B cell (primary cell): ENCODE measurements around the gene PAQR5. TPM values are rescaled to one million over a fixed set of nuclear protein-coding genes. Genes with fewer than 3 reads are reported as not detected.
"Not testable (repeated sequence)": the region's sequence is repeated elsewhere in the genome, so short reads cannot be mapped to it uniquely, and the experiment has no call there.

ENCODE experiments used
- ATAC-seq: fragments of 200-7000 bp; cut with Tn5 transposase; one replicate; pipeline ENCODE4 v1.10.0; 2021; ENCODE audit warnings: low read depth, mild to moderate bottlenecking, moderate number of reproducible peaks, moderate library complexity
- CTCF ChIA-PET: fragments of 350-600 bp; sonication (Branson Sonifier 250); formaldehyde crosslinking; loops from one replicate; lab custom pipeline; 2021; ENCODE audit warnings: antibody characterized with exemption, inconsistent platforms; lab: Charles Lee
- POLR2A ChIA-PET: fragments of 350-600 bp; sonication (Branson Sonifier 250); formaldehyde crosslinking; loops from one replicate; lab custom pipeline; 2021; ENCODE audit warnings: antibody characterized with exemption; lab: Charles Lee
- DNase-seq: peaks from one replicate; pipeline ENCODE4 v3.0.0; 2013
- H2AFZ ChIP-seq: 2 replicates; pipeline ENCODE4 v1.6.1; 2012; ENCODE audit warnings: mild to moderate bottlenecking, low read depth, low read length; ENCODE audit not compliant: insufficient read depth, poor library complexity, severe bottlenecking
- H3K27ac ChIP-seq, 2 donors: 1 replicate in 1 of 2; 2 replicates in 1 of 2; pipeline ENCODE4 v1.5.1; 2012 to 2013; ENCODE audit warnings: low read length in 2 of 2, mild to moderate bottlenecking in 2 of 2, moderate library complexity in 1 of 2
- H3K27me3 ChIP-seq, 4 experiments: fragments of 200-600 bp in 1 of 4; sonication (generic) in 1 of 4; replicated peaks in 1 of 4; 1 replicate in 2 of 4; 2 replicates in 2 of 4; pipeline versions ENCODE4 v1.6.1 to v1.7.0; 2013 to 2016; ENCODE audit warnings: low read length in 3 of 4, mild to moderate bottlenecking in 2 of 4, mixed read lengths in 1 of 4, moderate library complexity in 1 of 4; ENCODE audit not compliant: insufficient read depth in 4 of 4, control insufficient read depth in 3 of 4; ENCODE audit errors: control extremely low read depth in 1 of 4
- H3K36me3 ChIP-seq, 2 experiments: replicated peaks in 1 of 2; 1 replicate in 1 of 2; 2 replicates in 1 of 2; pipeline versions ENCODE4 v1.6.1 to v1.7.1; 2013; ENCODE audit warnings: low read length in 1 of 2; ENCODE audit not compliant: insufficient read depth in 2 of 2, control insufficient read depth in 1 of 2; ENCODE audit errors: control extremely low read depth in 1 of 2, extremely low read depth in 1 of 2
- H3K4me1 ChIP-seq, 2 donors: fragments of 200-600 bp in 1 of 2; sonication (generic) in 1 of 2; 1 replicate in 1 of 2; 2 replicates in 1 of 2; pipeline versions ENCODE4 v1.5.1 to v1.6.1; 2013 to 2017; ENCODE audit warnings: low read length in 2 of 2; ENCODE audit not compliant: control insufficient read depth in 2 of 2, insufficient read depth in 2 of 2
- H3K4me2 ChIP-seq: replicated peaks from 2 replicates; pipeline ENCODE3; 2012; ENCODE audit warnings: mild to moderate bottlenecking, low read depth, low read length; ENCODE audit not compliant: poor library complexity, severe bottlenecking
- H3K4me3 ChIP-seq, 5 experiments: fragments of 200-600 bp in 1 of 5; sonication (generic) in 1 of 5; 1 replicate in 3 of 5; 2 replicates in 2 of 5; pipeline versions ENCODE4 v1.5.1 to v1.7.0; 2011 to 2016; ENCODE audit warnings: low read length in 4 of 5, mild to moderate bottlenecking in 4 of 5, low read depth in 2 of 5, control low read depth in 1 of 5, moderate library complexity in 1 of 5; ENCODE audit not compliant: insufficient read depth in 1 of 5; ENCODE audit errors: control extremely low read depth in 1 of 5, extremely low read depth in 1 of 5
- H3K79me2 ChIP-seq: fragments of 200-600 bp; sonication (generic); one replicate; pipeline ENCODE4 v1.6.0; 2016; ENCODE audit warnings: low read length; ENCODE audit not compliant: control insufficient read depth, insufficient read depth
- H3K9ac ChIP-seq: fragments of 200-600 bp; sonication (generic); 2 replicates; pipeline ENCODE4 v1.6.1; 2017; ENCODE audit warnings: mild to moderate bottlenecking, low read length, moderate library complexity
- H3K9me3 ChIP-seq, 3 donors: one replicate each; pipeline versions ENCODE4 v1.6.1 to v1.7.1; 2013; ENCODE audit warnings: low read length in 2 of 3; ENCODE audit not compliant: control insufficient read depth in 2 of 3, insufficient read depth in 1 of 3; ENCODE audit errors: control extremely low read depth in 1 of 3
- H4K20me1 ChIP-seq: 2 replicates; pipeline ENCODE4 v1.6.0; 2012; ENCODE audit warnings: mild to moderate bottlenecking, low read length; ENCODE audit not compliant: insufficient read depth, control insufficient read depth, poor library complexity, severe bottlenecking
- H3K27ac Mint-ChIP-seq: one replicate; pipeline ENCODE4 v1.8.0; 2021; ENCODE audit warnings: mixed read lengths
- H3K27me3 Mint-ChIP-seq: one replicate; pipeline ENCODE4 v1.8.0; 2021; ENCODE audit warnings: mixed read lengths
- H3K4me1 Mint-ChIP-seq: one replicate; pipeline ENCODE4 v1.8.0; 2021; ENCODE audit warnings: mixed read lengths
- H3K4me3 Mint-ChIP-seq: one replicate; pipeline ENCODE4 v1.8.0; 2021; ENCODE audit warnings: mixed read lengths
- H3K9me3 Mint-ChIP-seq: one replicate; pipeline ENCODE4 v1.8.0; 2022; ENCODE audit warnings: mixed read lengths; ENCODE audit not compliant: insufficient read depth
- EZH2 ChIP-seq: IDR thresholded peaks from 2 replicates; pipeline ENCODE4 v1.6.1; 2012; ENCODE audit warnings: borderline replicate concordance, low read depth, mild to moderate bottlenecking, moderate library complexity, low read length; ENCODE audit not compliant: insufficient read depth, poor library complexity, severe bottlenecking
- WGBS: methylation state at CpG from one replicate; pipeline ENCODE4 v1.1.5; 2013; ENCODE audit warnings: missing lambda C conversion rate; ENCODE audit not compliant: insufficient coverage; 5-methylcytosine and 5-hydroxymethylcytosine counted together
- intact Hi-C: fragments of 100-400 bp; cut with micrococcal nuclease; formaldehyde crosslinking; loops from one replicate; pipeline ENCODE4 v1.10.0; 2022
- polyA plus RNA-seq: library from polyadenylated mRNA; depleted of rRNA; stranded (reverse); fragments of >200 nt; gene quantifications from 2 replicates; pipeline ENCODE4 v1.2.3, GENCODE V29; 2012
- total RNA-seq, 2 donors: library from RNA; stranded (reverse); fragments of 120-200 nt in 1 of 2; gene quantifications; 1 replicate in 1 of 2; 2 replicates in 1 of 2; pipeline versions ENCODE4 v1.2.3 to v1.2.4, GENCODE V29; 2013 to 2022
- TF ChIP-seq, protein P1 (sequence below): fragments of 200-600 bp; IDR thresholded peaks from one replicate; pipeline ENCODE4 v1.8.0; 2022; ENCODE audit warnings: antibody characterized with exemption, mild to moderate bottlenecking

The PAQR5 gene
- total and polyA plus RNA-seq, 2 donors (not counting 1 experiment from before 2014, with no cell fraction given) = not detected

- intact Hi-C loops, H3K79me2 ChIP-seq, H3K27ac ChIP-seq, H3K27me3 Mint-ChIP-seq, H3K4me1 ChIP-seq, H3K4me3 ChIP-seq, DNase-seq, H3K9ac ChIP-seq, POLR2A ChIA-PET, H3K36me3 ChIP-seq, H3K4me3 Mint-ChIP-seq, H3K27ac Mint-ChIP-seq, ATAC-seq, H3K9me3 ChIP-seq, H3K27me3 ChIP-seq, H3K4me2 ChIP-seq, H3K9me3 Mint-ChIP-seq, H3K4me1 Mint-ChIP-seq, H4K20me1 ChIP-seq, H2AFZ ChIP-seq: not testable (repeated sequence)
- CTCF ChIA-PET = interaction anchor here (1.3 kb wide), 1 partner anchor 10 kb away, joined by 3 read pairs; no protein-coding TSS in a partner anchor
- 95% methylated on average over 5 of the region's 18 CpGs for WGBS
These were observed 85.4 kb downstream of the PAQR5 start for GRCh38 chr15:69384066-69384465.

DNA sequence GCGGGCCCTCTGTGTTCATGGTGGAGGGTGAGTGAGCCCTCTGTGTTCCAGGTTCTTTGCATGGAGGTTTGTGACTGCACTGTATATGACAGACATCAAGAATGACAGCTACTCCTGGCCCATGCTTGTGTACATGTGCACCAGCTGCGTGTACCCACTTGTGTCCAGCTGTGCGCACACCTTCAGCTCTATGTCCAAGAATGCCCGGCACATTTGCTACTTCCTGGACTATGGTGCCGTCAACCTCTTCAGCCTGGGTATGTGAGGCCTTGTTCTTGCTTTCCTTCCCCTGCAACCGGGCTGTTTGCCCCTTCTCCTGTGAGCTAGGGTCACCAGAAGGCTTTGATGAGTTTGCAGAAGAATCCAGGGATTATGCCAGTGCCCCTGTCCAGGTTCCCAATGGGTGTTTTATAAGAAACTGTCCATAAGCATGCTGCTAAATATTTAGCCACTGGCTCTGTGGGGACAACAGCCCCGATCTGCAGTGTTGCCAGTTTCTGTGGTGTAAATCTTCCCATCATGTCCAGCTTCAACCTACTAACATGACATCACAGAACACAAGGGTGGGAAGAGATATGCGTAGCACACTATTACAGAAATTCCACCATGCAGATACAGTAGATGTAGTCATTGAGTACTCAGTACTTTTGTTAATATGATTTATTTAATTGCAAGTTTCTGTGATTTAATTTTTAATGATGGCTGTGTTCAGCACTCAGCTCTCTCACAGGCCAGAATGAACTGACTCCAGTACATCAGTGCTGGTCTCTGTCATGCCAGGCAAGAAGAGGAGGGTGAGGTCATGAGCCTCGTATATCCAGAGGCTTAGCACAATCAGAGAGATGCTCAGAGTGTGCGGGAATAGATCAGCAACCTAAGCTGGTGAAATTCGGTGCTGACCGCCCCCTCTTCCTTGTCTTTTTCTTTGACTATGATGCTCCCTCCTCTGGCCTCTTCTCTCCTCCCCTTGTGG is 86.2 kb downstream of the PAQR5 start:
- no peak overlapping the region for H3K9ac ChIP-seq
- POLR2A ChIA-PET = no interaction called here
- H3K4me1 ChIP-seq = no peaks in the 10 kb centered on the region
- no peak overlapping the region for H3K27ac ChIP-seq
- Mint-ChIP-seq H3K27ac (no peak overlapping the region), H3K9me3 (no peaks in the 10 kb centered on the region), H3K4me3 (no peak overlapping the region), H3K4me1 (no peaks in the 10 kb centered on the region), H3K27me3 (peaks cover 5% of the 10 kb centered on the region)
- no peaks in the 10 kb centered on the region for H3K36me3 ChIP-seq
- no peaks in the 10 kb centered on the region for H3K27me3 ChIP-seq
- no peak overlapping the region for H3K4me2 ChIP-seq
- no peaks in the 10 kb centered on the region for H3K9me3 ChIP-seq
- TF ChIP-seq EZH2 = no peak
- TF ChIP-seq, protein P1, sequence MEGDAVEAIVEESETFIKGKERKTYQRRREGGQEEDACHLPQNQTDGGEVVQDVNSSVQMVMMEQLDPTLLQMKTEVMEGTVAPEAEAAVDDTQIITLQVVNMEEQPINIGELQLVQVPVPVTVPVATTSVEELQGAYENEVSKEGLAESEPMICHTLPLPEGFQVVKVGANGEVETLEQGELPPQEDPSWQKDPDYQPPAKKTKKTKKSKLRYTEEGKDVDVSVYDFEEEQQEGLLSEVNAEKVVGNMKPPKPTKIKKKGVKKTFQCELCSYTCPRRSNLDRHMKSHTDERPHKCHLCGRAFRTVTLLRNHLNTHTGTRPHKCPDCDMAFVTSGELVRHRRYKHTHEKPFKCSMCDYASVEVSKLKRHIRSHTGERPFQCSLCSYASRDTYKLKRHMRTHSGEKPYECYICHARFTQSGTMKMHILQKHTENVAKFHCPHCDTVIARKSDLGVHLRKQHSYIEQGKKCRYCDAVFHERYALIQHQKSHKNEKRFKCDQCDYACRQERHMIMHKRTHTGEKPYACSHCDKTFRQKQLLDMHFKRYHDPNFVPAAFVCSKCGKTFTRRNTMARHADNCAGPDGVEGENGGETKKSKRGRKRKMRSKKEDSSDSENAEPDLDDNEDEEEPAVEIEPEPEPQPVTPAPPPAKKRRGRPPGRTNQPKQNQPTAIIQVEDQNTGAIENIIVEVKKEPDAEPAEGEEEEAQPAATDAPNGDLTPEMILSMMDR = no peak
- no peaks in the 10 kb centered on the region for H3K79me2 ChIP-seq
- no peak overlapping the region for H3K4me3 ChIP-seq
- DNase-seq (no peak), ATAC-seq (no peak)
- WGBS = 100% methylated on average over 6 of the region's 12 CpGs
- H4K20me1 ChIP-seq = no peaks in the 10 kb centered on the region
- CTCF ChIA-PET = interaction anchor here (1.3 kb wide), 1 partner anchor 9 kb away, joined by 3 read pairs; no protein-coding TSS in a partner anchor
- intact Hi-C loops = no loop called here
- no peak overlapping the region for H2AFZ ChIP-seq
